Smooth muscle cell of the pulmonary artery (primary cell): ENCODE results near the gene NUTM2D. TPM values are rescaled to one million over a fixed set of nuclear protein-coding genes. Genes with fewer than 3 reads are reported as not detected.

Experiments used
- total RNA-seq: library from RNA; depleted of rRNA; stranded (reverse); fragments of >200 nt; gene quantifications from 2 replicates; pipeline ENCODE4 v1.2.3, GENCODE V29; 2014

NUTM2D gene, protein sequence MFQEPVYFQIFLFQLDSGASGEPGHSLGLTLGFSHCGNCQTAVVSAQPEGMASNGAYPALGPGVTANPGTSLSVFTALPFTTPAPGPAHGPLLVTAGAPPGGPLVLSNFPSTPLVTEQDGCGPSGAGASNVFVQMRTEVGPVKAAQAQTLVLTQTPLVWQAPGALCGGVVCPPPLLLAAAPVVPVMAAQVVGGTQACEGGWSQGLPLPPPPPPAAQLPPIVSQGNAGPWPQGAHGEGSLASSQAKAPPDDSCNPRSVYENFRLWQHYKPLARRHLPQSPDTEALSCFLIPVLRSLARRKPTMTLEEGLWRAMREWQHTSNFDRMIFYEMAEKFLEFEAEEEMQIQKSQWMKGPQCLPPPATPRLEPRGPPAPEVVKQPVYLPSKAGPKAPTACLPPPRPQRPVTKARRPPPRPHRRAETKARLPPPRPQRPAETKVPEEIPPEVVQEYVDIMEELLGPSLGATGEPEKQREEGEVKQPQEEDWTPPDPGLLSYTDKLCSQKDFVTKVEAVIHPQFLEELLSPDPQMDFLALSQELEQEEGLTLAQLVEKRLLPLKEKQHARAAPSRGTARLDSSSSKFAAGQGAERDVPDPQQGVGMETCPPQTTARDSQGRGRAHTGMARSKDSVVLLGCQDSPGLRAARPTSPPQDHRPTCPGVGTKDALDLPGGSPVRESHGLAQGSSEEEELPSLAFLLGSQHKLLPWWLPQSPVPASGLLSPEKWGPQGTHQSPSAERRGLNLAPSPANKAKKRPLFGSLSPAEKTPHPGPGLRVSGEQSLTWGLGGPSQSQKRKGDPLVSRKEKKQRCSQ
- total RNA-seq, result 1.9 and 2.1 TPM in 2 replicates

DNA sequence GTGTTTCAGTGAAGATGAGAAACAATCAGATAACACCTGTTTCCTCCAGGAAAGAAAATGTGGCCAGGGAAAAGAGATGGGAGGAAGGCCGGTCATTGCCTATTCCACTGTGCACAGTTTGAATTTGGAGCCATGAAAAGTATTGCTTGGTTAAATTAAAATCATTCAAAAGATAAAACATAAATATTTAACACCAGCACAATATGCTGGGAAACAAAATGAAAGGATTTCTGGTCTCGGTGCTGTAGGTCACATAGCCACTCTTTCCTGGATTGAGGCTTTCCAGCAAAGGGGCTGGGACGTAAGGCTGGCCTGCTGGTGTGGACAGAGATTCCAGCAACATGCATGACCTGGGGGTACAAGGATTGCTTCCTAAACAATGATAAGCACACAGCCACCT, at the start of gene NUTM2D:
TSS of gene NUTM2D (plus strand) at position 301 of the 400 bp plus-strand sequence. CDS start 522 bp downstream, outside the sequence.

Other genes with a start within 250 kb of the NUTM2D start
- gene NUTM2A, start 132.3 kb upstream of the NUTM2D start, total RNA-seq, result 0.46 and 0.56 TPM in 2 replicates
- gene MINPP1, start 147.1 kb downstream of the NUTM2D start, total RNA-seq, result 44.2 and 50.2 TPM in 2 replicates